HepG2 (cell line): ENCODE measurements around the gene AGAP1. TPM values are rescaled to one million over a fixed set of nuclear protein-coding genes. Genes with fewer than 3 reads are reported as not detected.

ENCODE experiments used
- ATAC-seq: fragments of 200-7000 bp; cut with Tn5 transposase; 3 replicates; pipeline ENCODE4 v1.9.1; 2020; ENCODE audit warnings: mild to moderate bottlenecking, moderate library complexity
- BruUV-seq: library from RNA; stranded (reverse); fragments of 400-500 nt; replicated peaks from 2 replicates; lab custom pipeline; 2021; lab: Mats Ljungman, UMichigan
- CTCF ChIA-PET: fragments of 300-600 bp; formaldehyde crosslinking; extraction: SDS; loops from one replicate; lab custom pipeline; 2021; ENCODE audit warnings: low total read pairs, inconsistent platforms, low intra/inter-chr PET ratio; lab: Yijun Ruan, JAX
- POLR2A ChIA-PET: fragments of 350-600 bp; sonication (Branson Sonifier 250); formaldehyde crosslinking; loops from one replicate; lab custom pipeline; 2020; ENCODE audit warnings: antibody characterized with exemption, inconsistent platforms; lab: Yijun Ruan, JAX
- DNase-seq: peaks from one replicate; pipeline ENCODE4 v3.0.0-alpha.2; 2015; ENCODE audit warnings: low spot score
- FAIRE-seq: peaks from 3 replicates; lab custom pipeline; 2011; peaks lifted over from hg19 to GRCh38; lab: Jason Lieb, UNC
- H2AFZ ChIP-seq: one replicate; pipeline ENCODE4 v1.6.1; 2011; ENCODE audit warnings: low read length, inconsistent platforms
- H3K27ac ChIP-seq: fragments of 300-600 bp; 3 replicates; pipeline ENCODE4 v1.8.0; 2011; ENCODE audit warnings: mixed run types, mild to moderate bottlenecking, mixed read lengths, low read length, inconsistent platforms; ENCODE audit not compliant: insufficient read depth; ENCODE audit errors: extremely low read length
- H3K27me3 ChIP-seq, 2 experiments: fragments of 200-600 bp in 1 of 2; 2 replicates in 1 of 2; 3 replicates in 1 of 2; pipeline versions ENCODE4 v1.6.0 to v1.8.0; 2011; ENCODE audit warnings: low read length in 2 of 2, mild to moderate bottlenecking in 2 of 2, moderate library complexity in 2 of 2, inconsistent platforms in 1 of 2; ENCODE audit not compliant: insufficient read depth in 2 of 2, control insufficient read depth in 1 of 2
- H3K36me3 ChIP-seq, 2 experiments: fragments of 200-600 bp in 1 of 2; replicated peaks in 1 of 2; 2 replicates in 1 of 2; 3 replicates in 1 of 2; pipeline versions ENCODE4 v1.5.1 to v1.8.0; 2011; ENCODE audit warnings: low read length in 2 of 2, inconsistent platforms in 1 of 2; ENCODE audit not compliant: insufficient read depth in 2 of 2, control insufficient read depth in 1 of 2
- H3K4me1 ChIP-seq: 2 replicates; pipeline ENCODE4 v1.5.1; 2012; ENCODE audit warnings: low read length, inconsistent platforms; ENCODE audit not compliant: insufficient read depth
- H3K4me2 ChIP-seq: 2 replicates; pipeline ENCODE4 v1.6.0; 2011; ENCODE audit warnings: low read depth, low read length, inconsistent platforms
- H3K4me3 ChIP-seq, 3 experiments: fragments of 200-600 bp in 1 of 3; sonication (generic), shearing (Covaris generic) in 1 of 3; replicated peaks in 1 of 3; 2 replicates each; pipeline ENCODE4 v1.5.1; 2011 to 2016; ENCODE audit warnings: low read length in 3 of 3, inconsistent platforms in 2 of 3, low read depth in 2 of 3, mild to moderate bottlenecking in 2 of 3, control low read depth in 1 of 3, mixed read lengths in 1 of 3; ENCODE audit not compliant: insufficient read depth in 1 of 3
- H3K79me2 ChIP-seq: one replicate; pipeline ENCODE4 v1.6.1; 2011; ENCODE audit warnings: low read length, inconsistent platforms; ENCODE audit not compliant: insufficient read depth
- H3K9ac ChIP-seq: 2 replicates; pipeline ENCODE4 v1.6.0; 2011; ENCODE audit warnings: mild to moderate bottlenecking, low read depth, low read length, inconsistent platforms; ENCODE audit not compliant: insufficient read depth
- H3K9me3 ChIP-seq: 2 replicates; pipeline ENCODE4 v1.5.1; 2012; ENCODE audit warnings: mild to moderate bottlenecking, low read length
- H4K20me1 ChIP-seq: 2 replicates; pipeline ENCODE4 v1.6.0; 2011; ENCODE audit warnings: inconsistent platforms, mild to moderate bottlenecking, low read length, moderate library complexity; ENCODE audit not compliant: insufficient read depth
- ATF1 ChIP-seq: IDR thresholded peaks from 2 replicates; pipeline ENCODE4 v1.6.1; 2016; ENCODE audit warnings: mild to moderate bottlenecking, control low read depth
- CCAR2 ChIP-seq: fragments of 200-400 bp; formaldehyde crosslinking; optimal IDR thresholded peaks from 2 replicates; pipeline ENCODE3; 2018; ENCODE audit warnings: low read depth, mild to moderate bottlenecking, low read length, moderate library complexity
- KDM3A ChIP-seq: IDR thresholded peaks from 2 replicates; pipeline ENCODE4 v1.6.1; 2018; ENCODE audit warnings: low read depth, missing compliant biosample characterization
- MTA3 ChIP-seq: sonication (generic); formaldehyde crosslinking; IDR thresholded peaks from 2 replicates; pipeline ENCODE4 v1.4.0; 2020; ENCODE audit warnings: missing genetic modification reagents
- NCOA1 ChIP-seq: sonication (generic); formaldehyde crosslinking; IDR thresholded peaks from 2 replicates; pipeline ENCODE4 v1.9.0; 2021; ENCODE audit warnings: missing genetic modification reagents
- TCF7L2 ChIP-seq: IDR thresholded peaks from 2 replicates; pipeline ENCODE4 v1.6.1; 2011; ENCODE audit warnings: mild to moderate bottlenecking, low read depth, low read length, moderate library complexity
- WGBS: methylation state at CpG from one replicate; pipeline ENCODE4 v1.1.6; 2017; ENCODE audit warnings: low lambda C conversion rate; 5-methylcytosine and 5-hydroxymethylcytosine counted together
- in situ Hi-C: cut with HindIII; loops from 2 replicates; pipeline ENCODE4 v1.10.0; 2017; ENCODE audit warnings: low pct_unique_long_range_greater_than_20kb; ENCODE audit not compliant: extremely low pct_ligation_motif_present
- intact Hi-C: fragments of 100-400 bp; cut with micrococcal nuclease; formaldehyde crosslinking; loops from one replicate; pipeline ENCODE4 v1.10.0; 2022; ENCODE audit not compliant: unreplicated experiment
- polyA plus RNA-seq, 8 experiments: library from polyadenylated mRNA; depleted of rRNA in 3 of 8; stranded (reverse) in 7 of 8; unstranded in 1 of 8; fragments of >200 nt; fragmentation: Illumina TruSeq in 4 of 8; extraction: Trizol in 4 of 8; gene quantifications; 2 replicates each; pipeline versions ENCODE4 v1.2.1 to v1.2.3, GENCODE V29; 2011 to 2016; ENCODE audit warnings: low read depth in 4 of 8, missing spikeins in 1 of 8, mixed read lengths in 1 of 8; ENCODE audit not compliant: insufficient read depth in 1 of 8
- total RNA-seq, 5 experiments: library from RNA; depleted of rRNA; stranded (reverse); fragments of >200 nt; fragmentation: Illumina TruSeq; extraction: Trizol; gene quantifications; 2 replicates each; pipeline ENCODE4 v1.2.3, GENCODE V29; 2016; ENCODE audit warnings: low read depth in 1 of 5
- TF ChIP-seq, protein P1 (sequence below): sonication (generic); formaldehyde crosslinking; IDR thresholded peaks from 2 replicates; pipeline ENCODE4 v1.4.0; 2020; ENCODE audit warnings: missing genetic modification reagents
- TF ChIP-seq, protein P2 (sequence below): sonication (generic); formaldehyde crosslinking; IDR thresholded peaks from 2 replicates; pipeline ENCODE4; 2020; ENCODE audit warnings: missing genetic modification reagents, mild to moderate bottlenecking, borderline replicate concordance

Gene AGAP1
- total and polyA plus RNA-seq, 2 of the 13 experiments (the other 11 are each of a cell fraction or from before 2014, with no cell fraction given) = 21.2 to 32.7 TPM

DNA sequence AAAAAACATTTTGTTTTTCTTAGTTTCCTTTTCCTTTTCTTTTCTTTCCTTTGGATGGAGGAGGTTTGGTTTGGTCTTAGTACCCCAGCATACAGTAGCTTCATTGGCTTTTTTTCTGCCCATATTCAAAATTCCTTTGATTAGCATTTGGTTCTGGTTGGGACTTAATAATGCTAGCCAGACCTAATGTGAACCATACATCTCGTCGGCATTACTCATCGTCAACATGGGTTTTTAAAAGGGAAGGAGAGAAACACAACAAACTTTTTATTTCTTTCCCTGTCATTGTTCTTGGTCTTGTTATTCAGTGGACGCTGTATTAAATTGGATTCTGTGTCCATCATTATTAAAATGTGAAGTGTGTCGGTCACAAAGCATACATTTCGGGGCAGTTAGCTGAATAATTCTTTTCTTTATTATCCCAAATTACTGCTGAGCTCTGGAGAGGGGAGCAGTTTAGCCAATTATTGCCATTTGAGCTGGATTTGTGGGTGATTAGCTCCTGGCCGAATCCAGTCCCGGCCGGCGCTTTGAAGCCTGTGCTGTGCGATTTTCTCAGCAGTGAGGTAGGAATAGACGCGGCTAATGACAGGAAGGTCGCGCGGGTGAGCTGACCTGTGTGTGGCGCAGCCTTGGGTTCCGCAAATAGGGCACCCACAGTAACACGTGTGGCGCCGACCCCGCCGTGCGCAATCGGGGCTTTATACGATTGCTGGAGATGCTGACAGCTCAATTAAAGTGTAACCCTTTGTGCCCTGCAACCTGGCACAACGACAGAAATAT is 371.1 kb downstream of the AGAP1 start:
- Histone ChIP-seq H3K9ac (no peak overlapping the region), H3K27ac (no peak overlapping the region), H4K20me1 (peaks cover 2% of the 10 kb centered on the region; the same call in 1 of the 2 replicates), H3K36me3 (peaks cover 3 to 8% of the 10 kb centered on the region in 2 experiments; a peak in 1 of 5 replicates), H3K4me3 (no peak overlapping the region), H3K9me3 (no peaks in the 10 kb centered on the region), H2AFZ (no peak overlapping the region), H3K27me3 (no peaks in the 10 kb centered on the region), H3K4me1 (no peaks in the 10 kb centered on the region), H3K79me2 (no peaks in the 10 kb centered on the region), H3K4me2 (no peak overlapping the region)
- DNase-seq = no peak
- no TSS peak for BruUV-seq
- no peak for ATAC-seq
- TF ChIP-seq MTA3 (CRISPR knock-in tag) (no peak), KDM3A (no peak), ATF1 (CRISPR knock-in tag) (no peak), CCAR2 (no peak), TCF7L2 (no peak), NCOA1 (CRISPR knock-in tag) (no peak)
- TF ChIP-seq, protein P1, sequence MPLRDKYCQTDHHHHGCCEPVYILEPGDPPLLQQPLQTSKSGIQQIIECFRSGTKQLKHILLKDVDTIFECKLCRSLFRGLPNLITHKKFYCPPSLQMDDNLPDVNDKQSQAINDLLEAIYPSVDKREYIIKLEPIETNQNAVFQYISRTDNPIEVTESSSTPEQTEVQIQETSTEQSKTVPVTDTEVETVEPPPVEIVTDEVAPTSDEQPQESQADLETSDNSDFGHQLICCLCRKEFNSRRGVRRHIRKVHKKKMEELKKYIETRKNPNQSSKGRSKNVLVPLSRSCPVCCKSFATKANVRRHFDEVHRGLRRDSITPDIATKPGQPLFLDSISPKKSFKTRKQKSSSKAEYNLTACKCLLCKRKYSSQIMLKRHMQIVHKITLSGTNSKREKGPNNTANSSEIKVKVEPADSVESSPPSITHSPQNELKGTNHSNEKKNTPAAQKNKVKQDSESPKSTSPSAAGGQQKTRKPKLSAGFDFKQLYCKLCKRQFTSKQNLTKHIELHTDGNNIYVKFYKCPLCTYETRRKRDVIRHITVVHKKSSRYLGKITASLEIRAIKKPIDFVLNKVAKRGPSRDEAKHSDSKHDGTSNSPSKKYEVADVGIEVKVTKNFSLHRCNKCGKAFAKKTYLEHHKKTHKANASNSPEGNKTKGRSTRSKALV (CRISPR knock-in tag) = no peak
- TF ChIP-seq, protein P2, sequence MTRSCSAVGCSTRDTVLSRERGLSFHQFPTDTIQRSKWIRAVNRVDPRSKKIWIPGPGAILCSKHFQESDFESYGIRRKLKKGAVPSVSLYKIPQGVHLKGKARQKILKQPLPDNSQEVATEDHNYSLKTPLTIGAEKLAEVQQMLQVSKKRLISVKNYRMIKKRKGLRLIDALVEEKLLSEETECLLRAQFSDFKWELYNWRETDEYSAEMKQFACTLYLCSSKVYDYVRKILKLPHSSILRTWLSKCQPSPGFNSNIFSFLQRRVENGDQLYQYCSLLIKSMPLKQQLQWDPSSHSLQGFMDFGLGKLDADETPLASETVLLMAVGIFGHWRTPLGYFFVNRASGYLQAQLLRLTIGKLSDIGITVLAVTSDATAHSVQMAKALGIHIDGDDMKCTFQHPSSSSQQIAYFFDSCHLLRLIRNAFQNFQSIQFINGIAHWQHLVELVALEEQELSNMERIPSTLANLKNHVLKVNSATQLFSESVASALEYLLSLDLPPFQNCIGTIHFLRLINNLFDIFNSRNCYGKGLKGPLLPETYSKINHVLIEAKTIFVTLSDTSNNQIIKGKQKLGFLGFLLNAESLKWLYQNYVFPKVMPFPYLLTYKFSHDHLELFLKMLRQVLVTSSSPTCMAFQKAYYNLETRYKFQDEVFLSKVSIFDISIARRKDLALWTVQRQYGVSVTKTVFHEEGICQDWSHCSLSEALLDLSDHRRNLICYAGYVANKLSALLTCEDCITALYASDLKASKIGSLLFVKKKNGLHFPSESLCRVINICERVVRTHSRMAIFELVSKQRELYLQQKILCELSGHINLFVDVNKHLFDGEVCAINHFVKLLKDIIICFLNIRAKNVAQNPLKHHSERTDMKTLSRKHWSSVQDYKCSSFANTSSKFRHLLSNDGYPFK (CRISPR knock-in tag) = no peak
- in situ Hi-C loops = no loop called here
- CTCF ChIA-PET = no interaction called here
- 98% methylated on average over 27 of the region's 27 CpGs for whole genome bisulfite sequencing
- intact Hi-C loops = no loop called here
- POLR2A ChIA-PET = no interaction called here
- peak; percentile 47 for FAIRE-seq
